ENCODE results near the gene TRPM1.

GRCh38 chr15:31050953-31051352 lies 50.6 kb downstream of the TRPM1 start:
- TF ChIP-seq EP300 (IDR thresholded peaks at IDR 0.05), result no peak
- TF ChIP-seq CTCF (IDR thresholded peaks at IDR 0.05), result no peak
